Cerebellar nuclear complex (tissue), 1 donor: ENCODE data around the gene CDC6.

Experiments used
- DNase-seq, 2 experiments: peaks; one replicate each; lab custom pipeline; 2025; lab: John Stamatoyannopoulos, UW

Gene CDC6

GRCh38 chr17:40340880-40341807, 53.5 kb downstream of the CDC6 start:
- no peak for DNase-seq

DNA sequence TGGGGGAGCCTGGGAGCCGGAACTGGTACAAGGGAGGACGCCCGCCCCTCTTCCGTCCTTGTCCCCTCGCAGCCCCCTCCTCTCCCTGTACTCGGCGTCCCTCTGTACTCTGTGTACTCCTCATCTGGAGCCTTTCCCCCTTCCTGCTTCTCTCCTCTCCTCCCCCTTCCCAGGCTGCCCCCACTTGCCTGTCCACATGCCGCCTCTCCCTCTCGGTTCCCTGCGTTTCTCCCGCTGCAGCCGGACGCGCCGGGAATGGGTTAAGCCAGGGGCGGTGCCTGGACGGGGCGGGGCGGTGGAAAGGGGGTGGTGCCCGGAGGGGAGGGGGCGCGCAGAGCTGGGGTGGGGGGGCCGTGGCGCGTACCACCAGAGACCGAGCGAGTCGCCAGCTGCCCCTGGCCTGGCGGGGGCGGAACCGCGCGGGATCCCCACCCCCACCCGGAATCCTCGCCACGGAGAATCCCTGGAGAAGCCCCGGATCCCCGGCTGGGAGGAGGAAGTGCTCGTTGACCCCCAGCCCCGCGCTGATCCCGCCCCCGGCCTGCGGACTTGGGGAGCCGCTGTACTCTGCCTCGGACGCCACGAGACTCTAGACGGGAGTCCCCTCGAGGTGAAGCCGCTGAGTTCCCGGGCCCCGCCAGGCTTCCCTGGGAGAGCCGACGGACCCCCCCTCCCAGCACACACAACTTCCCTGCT, 54.3 kb downstream of the CDC6 start:
- no peak for DNase-seq

DNA sequence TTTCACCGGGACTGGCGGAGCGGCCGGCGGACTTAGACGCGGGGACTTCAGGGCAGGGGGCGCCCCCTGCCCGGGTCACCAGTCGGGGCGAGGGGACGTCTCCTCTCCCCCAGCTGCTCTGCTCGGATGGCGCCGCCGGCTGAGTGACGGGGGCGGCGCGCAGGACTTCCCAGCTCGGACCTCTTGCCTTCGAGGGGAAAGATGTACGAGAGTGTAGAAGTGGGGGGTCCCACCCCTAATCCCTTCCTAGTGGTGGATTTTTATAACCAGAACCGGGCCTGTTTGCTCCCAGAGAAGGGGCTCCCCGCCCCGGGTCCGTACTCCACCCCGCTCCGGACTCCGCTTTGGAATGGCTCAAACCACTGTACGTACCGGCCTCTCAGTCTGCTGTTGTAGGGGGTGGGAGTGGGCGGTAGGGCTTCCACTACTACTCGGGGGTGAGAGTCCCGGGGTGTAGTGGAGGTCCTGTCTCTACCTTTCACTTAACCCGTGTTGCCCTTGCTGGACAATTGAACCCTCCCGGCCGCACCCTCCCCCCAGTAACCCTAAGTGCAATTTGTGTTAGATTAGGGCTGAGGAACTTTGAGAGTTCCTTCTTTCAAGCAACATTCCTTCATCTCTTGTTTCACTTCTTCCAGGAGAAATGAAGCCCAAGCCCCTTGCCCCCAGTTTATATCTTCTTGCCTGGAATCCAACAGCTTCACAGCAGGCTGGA, 55.0 kb downstream of the CDC6 start:
- no peak for DNase-seq

DNA sequence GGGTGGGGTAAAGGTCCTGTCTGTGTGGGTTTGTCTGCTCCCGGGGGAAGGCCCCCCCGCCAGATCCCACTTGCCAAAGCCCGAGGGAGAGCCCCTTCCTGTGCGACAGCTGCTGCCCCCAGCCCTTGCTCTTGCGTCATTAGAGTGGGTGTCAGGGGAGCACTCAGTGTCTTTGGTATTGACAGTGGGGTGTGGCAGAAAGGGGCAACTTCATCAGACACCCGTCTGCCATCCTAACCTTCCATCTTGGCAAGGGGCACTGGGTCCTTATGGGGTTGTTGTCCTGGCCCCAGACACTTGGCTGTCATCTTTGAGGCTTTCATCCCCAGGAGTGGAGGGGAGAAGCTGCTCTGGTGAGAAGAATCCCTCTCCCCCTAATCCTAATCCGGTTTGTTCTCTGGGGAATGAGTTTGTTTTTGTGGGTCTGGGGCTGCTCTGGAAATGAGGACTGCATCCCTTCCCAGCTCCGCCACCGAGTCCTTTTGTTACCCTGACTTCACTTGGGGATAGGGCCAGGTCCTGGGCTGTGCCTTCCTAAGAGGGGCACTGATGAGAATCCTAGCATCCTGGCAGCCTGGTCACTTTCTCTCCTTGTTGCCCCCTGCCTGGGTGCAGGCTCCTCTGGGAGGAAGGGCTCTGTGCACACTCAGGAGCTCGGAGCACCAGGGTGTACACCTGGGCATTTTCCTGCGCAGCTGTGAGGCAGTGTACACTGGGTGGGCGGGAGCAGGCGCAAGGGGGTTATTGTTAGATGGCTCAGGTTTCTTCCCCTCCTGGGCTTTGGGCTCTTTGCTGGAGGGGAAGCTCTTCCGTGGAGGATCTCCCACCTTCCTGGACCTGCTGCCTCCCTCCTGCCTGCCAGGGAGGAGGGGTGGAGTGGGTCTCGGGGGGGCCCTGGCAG, 55.8 kb downstream of the CDC6 start:
- no peak for DNase-seq

DNA sequence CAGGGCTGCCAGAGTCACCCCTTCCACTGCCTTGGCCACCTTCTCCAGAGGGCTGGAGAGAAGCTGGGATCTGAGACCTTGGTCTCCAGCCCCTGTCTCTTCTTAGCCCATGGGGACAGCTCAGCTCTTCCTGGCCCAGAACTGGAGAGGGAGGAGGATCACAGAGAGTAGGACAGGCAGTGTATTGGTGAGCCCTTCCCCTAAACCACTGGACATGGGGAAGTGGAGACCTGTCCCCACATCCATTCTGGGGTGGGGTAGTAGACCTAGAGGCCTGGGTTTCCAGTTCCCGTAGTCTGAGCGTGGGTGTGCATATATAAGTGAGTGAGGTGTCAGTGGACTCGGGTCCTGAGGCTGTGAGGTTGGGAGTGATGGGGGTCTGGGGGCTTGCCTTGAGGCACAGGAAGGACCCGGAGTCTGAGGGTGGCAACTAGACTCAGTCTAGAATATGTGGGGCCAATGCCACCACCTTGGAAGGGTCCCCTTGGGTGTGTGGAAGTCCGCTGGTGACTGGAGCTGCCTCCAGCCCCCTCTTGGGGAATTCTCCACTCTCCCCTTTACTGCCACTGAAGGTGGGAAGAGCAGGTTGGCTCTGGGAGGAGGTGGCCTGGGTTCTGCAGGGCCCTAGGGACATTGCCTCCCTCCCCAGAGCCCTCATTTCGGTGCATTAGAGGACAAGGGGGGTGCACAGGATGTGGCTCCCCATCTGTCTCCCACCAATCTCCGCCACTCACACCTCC, 56.9 kb downstream of the CDC6 start:
- DNase-seq: no peak

DNA sequence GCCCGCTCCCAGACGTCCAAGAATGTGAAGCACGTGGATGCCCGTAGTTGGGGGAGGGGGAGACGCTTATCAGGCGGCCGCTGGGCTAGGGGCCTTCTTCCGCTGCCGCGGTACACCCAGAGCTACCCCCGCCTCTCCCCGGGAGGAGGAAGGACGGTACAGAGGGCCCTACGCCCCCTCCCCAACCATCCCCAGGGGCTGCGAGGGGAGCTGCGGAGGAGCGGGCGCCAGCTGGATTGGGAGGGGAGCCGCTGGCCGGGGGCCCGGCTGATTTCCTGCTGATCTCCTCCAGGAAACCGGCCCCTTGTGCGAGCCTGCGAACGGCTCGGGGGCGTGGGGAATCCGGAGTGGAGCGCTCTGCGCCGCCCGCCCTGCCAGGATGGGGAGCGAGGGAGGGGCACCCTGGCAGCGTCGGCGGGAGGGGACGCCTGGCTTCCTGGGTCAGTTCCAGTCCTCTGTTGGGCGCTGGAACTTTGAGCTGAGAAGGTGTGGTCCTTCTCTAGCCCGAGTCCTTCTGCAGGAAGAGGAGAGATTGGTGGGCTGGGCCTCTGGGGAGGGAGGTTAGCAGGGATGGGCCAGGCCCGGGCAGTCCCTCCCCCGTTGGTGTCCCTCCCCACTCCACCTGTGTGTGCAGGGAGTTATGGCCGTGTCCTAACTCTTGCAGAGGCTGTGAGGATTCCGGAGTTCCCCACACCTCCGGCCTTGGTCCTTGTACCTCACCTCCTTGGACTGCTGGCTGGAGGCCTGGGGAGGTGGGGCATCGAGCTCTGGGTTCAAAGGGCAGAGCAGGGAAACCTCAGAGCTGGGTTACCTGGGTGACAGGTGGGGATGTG, 57.7 kb downstream of the CDC6 start:
- no peak for DNase-seq

- DNase-seq: no peak
Observed at GRCh38 chr17:40345994-40346764, 58.5 kb downstream of the CDC6 start.

DNA sequence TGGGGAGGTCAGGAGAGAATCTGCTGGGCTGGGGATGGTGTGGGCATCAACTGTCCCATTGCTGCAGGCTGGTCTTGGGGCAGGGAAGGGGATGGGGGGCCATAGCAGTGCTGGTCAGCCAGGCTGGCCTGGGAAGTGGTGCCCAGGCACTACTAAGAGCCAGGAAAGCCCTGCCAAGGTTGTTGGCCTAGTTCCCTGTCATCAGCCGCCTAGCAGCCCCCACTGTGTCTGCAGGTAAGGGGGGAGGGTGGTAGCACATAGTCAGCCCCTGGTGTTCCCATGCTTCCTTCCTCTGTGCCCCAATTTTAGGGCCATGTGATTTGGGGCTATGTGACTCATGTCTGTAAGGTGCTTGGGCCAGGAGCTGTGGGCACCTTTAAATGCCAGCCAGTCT, 59.1 kb downstream of the CDC6 start:
- DNase-seq: no peak

GRCh38 chr17:40347319-40348135, 59.8 kb downstream of the CDC6 start:
- DNase-seq: no peak

DNA sequence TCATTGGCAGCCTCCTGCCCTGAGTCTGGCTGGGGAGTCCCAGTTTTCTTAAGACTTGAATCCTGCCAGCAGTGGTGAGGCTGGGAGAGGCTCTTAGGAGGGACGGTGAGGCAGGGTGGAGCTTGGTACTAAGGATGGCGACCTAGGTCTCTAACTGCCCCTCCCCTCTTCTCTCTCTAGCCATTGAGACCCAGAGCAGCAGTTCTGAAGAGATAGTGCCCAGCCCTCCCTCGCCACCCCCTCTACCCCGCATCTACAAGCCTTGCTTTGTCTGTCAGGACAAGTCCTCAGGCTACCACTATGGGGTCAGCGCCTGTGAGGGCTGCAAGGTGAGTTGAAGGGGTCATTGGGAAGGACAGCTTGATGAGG, 60.4 kb downstream of the CDC6 start:
- DNase-seq: no peak

- no peak for DNase-seq
Observed at GRCh38 chr17:40348562-40349476, 61.1 kb downstream of the CDC6 start.

GRCh38 chr17:40349477-40349894, 61.8 kb downstream of the CDC6 start:
- no peak for DNase-seq

DNA sequence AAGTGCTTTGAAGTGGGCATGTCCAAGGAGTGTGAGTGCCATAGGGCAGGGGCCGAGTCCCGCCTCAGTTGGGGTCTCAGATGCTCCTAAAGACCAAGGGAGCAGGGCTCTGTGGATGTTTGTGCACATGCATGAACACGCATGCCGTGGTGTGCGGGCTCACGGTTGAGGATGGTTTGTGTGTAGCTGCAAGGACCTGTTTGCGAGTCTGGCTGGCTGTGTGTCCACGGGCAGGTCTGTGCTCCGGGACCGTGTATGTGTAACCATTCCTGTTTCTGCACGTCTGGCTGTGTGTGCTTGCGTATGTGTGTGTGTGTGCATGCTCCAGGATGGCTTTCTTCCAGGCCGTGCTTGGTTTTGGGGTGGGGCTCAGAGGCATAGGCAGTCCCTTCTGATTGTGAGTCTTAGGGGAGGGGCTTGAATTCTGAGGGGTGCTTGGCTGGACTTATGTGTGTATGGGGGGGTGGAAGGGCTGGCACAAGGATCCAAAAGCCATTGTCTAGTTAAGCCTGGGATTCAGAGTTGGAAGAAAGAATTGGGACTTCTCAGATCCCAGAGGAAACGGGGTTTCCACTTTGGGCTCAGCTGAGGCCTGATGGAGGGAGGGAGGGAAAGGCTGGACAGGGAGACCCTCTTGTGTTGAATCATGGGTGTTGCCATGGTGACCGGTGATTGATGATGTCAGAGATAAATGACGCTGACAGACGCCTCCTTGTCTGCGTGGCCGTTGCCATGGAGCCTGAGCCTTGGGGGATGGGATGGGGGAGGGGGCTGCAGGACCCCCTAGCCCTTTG, 62.4 kb downstream of the CDC6 start:
- no peak for DNase-seq

DNA sequence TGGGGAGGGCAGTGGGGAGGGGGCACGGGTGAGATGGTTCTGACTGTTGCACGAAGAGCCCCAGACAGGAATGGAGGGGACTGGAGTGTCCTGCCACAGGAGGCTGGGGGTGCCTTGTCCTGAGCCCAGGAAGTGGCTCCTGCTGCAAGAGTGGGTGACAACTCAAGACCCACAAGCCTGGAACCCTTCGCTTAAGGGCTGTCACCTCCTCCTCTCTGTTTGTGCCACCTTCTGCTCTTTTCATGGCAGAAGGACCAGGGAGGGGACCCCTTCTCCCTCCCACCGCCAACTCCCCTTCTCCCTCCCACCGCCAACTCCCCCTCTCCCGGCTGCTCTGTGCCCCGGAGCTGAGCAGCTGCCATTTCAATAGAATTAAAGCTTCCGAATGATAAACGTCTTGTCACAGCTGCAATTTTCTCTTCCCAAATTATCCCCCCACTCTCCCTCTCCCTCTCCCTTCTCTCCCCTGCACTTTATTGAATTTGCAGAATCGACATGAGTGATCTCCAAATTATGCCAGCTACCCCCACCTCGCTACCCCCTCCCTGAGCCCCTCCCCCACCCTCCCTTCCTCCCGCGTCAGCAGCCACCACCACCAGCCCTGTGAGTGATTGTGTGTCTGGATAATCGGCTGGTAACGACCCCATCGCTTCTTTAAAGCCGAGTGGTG, 63.1 kb downstream of the CDC6 start:
- no peak for DNase-seq

DNA sequence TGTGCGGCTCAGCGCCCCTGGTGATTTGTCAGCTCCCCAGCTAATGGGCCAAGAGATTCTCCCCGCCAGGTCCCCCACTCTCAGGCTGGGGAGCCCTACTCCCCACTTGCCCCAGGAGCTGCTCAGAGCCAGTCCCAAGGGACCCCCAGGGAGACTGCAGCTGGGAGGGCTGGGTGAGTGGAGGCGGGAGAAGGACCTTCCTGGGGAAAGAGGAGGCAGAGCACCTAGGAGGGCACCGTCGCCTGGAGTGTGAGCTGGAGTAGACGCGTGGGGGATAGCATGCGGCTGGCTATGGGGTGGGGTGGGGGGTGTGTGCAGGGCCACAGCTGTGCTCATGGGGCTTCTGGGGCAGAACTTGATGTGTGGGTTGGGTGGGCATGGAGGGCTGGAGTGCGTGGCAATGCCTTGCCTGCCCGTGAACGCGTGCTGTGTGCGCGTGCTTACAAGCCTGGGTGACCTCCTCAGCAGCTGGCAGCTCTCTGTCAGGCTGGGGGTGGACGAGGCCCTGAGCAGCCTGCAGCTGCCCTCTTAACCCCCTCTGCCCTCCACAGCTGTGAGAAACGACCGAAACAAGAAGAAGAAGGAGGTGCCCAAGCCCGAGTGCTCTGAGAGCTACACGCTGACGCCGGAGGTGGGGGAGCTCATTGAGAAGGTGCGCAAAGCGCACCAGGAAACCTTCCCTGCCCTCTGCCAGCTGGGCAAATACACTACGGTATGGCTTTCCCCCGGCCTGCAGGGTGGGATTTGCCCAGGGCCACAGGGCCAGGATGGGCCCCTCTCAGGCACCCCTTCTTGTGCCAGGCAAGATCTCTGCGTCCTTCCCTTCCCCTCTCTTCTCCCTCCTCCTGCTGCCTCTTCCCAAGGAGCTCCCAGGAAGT, 63.9 kb downstream of the CDC6 start:
- no peak for DNase-seq
